ENCODE results near the gene CLEC4D.
"Not testable (repeated sequence)": the region's sequence is repeated elsewhere in the genome, so short reads cannot be mapped to it uniquely, and the experiment has no call there.

Gene CLEC4D

GRCh38 chr12:8532045-8532444 lies 18.7 kb downstream of the CLEC4D start:
- DNase-seq (ENCODE audit: extremely low read depth, low read depth) = no peak
- TF ChIP-seq CTCF (IDR thresholded peaks at IDR 0.05; ENCODE audit: low read depth, low read length) = no peak

- not testable (repeated sequence) for DNase-seq (ENCODE audit: extremely low read depth, low read depth)
Measured at GRCh38 chr12:8537820-8538219, 24.5 kb downstream of the CLEC4D start.

- DNase-seq (ENCODE audit: extremely low read depth, low read depth) = not testable (repeated sequence)
Measured at GRCh38 chr12:8540831-8541230, 27.5 kb downstream of the CLEC4D start, which contains the start of gene CLEC4E. Gene CLEC4E, minus strand, starts transcription at chr12:8540905. Its CDS starts 108 bp downstream, at chr12:8540797.

GRCh38 chr12:8541562-8541961 lies 28.3 kb downstream of the CLEC4D start:
- no peak for DNase-seq (ENCODE audit: extremely low read depth, low read depth)
- TF ChIP-seq CTCF (IDR thresholded peaks at IDR 0.05; ENCODE audit: low read depth, low read length) = no peak

GRCh38 chr12:8544295-8544694 lies 31.0 kb downstream of the CLEC4D start:
- TF ChIP-seq CTCF (IDR thresholded peaks at IDR 0.05; ENCODE audit: low read depth, low read length) = peak; percentile 88

GRCh38 chr12:8546591-8546990 lies 33.3 kb downstream of the CLEC4D start:
- no peak for DNase-seq (ENCODE audit: extremely low read depth, low read depth)
- no peak for TF ChIP-seq CTCF (IDR thresholded peaks at IDR 0.05; ENCODE audit: low read depth, low read length)

More at GRCh38 chr12:8544295-8544694, 31.0 kb downstream of the CLEC4D start:
- DNase-seq (ENCODE audit: extremely low read depth, low read depth) = peak; percentile 35

- DNase-seq (ENCODE audit: extremely low read depth, low read depth) = no peak
- TF ChIP-seq CTCF (IDR thresholded peaks at IDR 0.05; ENCODE audit: low read depth, low read length) = no peak
Measured at GRCh38 chr12:8547645-8548044, 34.3 kb downstream of the CLEC4D start.

- TF ChIP-seq CTCF (IDR thresholded peaks at IDR 0.05; ENCODE audit: low read depth, low read length) = no peak
- DNase-seq (ENCODE audit: extremely low read depth, low read depth) = no peak
Measured at GRCh38 chr12:8548192-8548591, 34.9 kb downstream of the CLEC4D start.
